GM12865 (cell line): ENCODE results near the gene CLEC16A.

Experiments
- DNase-seq: peaks from one replicate; pipeline ENCODE4 v3.0.0; 2010; ENCODE audit warnings: low read depth
- H3K4me3 ChIP-seq: 2 replicates; pipeline ENCODE4 v1.5.1; 2011; ENCODE audit warnings: mild to moderate bottlenecking, low read depth, low read length, control low read depth
- TF ChIP-seq, protein P1 (sequence below): IDR thresholded peaks from 2 replicates; pipeline ENCODE4 v1.5.1; 2011; ENCODE audit warnings: low read length, control low read depth, low read depth, inconsistent platforms; ENCODE audit not compliant: insufficient read depth; ENCODE audit errors: missing control alignments

Gene CLEC16A

DNA sequence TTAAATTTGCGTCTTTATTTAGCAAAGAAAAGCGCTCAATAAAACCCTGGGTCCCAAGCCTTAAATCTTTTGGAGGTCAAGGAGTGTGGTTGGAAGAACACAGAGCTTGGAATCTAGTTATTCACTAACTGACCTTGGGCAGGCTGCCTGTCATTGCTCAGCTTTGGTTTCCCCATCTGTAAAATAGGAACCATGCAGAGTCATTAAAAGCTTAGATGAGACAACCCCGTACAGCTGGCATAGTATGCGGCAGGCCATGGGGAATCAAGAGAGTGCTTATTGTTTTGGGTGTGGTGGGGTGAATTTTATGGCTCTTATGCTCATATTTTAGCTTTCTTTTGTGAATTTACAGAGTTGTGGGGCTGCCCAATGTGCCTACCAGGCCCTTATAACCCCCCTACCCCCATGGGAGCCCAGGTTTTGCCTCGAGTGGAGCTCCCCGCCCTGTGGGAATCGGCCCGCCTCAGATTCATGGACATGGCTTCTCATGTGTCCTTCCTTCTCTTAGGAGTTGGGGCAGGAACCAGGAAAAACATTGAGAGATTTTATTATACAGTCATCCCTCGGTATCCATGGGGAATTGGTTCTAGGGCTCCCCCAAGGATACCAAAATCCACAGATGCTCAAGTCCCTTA is 113.5 kb downstream of the CLEC16A start:
- no peak overlapping the region for H3K4me3 ChIP-seq
- TF ChIP-seq, protein P1, sequence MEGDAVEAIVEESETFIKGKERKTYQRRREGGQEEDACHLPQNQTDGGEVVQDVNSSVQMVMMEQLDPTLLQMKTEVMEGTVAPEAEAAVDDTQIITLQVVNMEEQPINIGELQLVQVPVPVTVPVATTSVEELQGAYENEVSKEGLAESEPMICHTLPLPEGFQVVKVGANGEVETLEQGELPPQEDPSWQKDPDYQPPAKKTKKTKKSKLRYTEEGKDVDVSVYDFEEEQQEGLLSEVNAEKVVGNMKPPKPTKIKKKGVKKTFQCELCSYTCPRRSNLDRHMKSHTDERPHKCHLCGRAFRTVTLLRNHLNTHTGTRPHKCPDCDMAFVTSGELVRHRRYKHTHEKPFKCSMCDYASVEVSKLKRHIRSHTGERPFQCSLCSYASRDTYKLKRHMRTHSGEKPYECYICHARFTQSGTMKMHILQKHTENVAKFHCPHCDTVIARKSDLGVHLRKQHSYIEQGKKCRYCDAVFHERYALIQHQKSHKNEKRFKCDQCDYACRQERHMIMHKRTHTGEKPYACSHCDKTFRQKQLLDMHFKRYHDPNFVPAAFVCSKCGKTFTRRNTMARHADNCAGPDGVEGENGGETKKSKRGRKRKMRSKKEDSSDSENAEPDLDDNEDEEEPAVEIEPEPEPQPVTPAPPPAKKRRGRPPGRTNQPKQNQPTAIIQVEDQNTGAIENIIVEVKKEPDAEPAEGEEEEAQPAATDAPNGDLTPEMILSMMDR: no peak
- DNase-seq: no peak

DNA sequence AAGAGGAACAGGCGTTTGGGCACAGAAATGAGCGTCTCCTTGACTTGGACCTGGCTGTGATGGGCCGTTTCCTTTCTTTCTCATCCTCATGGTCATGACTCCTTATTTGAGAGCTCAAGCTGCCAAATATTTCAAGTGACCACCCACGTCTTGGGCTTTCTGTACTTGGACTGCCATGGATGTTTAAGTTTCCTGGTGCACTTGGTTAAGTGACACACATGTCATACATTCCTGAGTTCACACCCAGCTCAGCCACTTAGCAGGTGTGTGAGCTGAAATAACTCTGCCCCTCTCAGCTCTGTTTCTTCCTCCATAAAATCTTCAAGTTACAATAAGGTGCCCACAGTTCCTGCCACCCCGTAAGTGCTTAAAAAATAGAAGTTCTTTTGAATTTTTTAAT is 114.5 kb downstream of the CLEC16A start:
- no peak overlapping the region for H3K4me3 ChIP-seq
- TF ChIP-seq, protein P1: no peak
- no peak for DNase-seq

DNA sequence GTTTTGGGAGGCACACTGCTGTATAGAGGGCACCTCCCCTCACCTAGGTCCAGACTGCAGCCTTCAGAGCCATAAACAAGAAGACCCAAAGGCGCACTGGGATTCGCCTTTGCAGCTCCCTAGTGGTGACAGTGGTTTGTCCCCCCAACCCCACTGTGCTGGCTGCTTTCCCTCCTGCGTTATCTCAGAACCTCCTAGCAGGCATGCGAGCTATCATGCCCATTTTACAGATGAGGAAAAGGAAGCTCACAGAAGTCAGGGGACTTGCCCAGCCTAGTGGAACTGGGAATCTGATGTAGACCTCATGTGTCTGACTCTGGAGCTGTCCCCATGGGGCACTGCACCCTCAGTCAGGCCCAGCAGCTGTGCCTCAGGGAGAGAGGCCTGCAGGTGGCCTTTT is 115.2 kb downstream of the CLEC16A start:
- no peak overlapping the region for H3K4me3 ChIP-seq
- DNase-seq: no peak
- TF ChIP-seq, protein P1: no peak

DNA sequence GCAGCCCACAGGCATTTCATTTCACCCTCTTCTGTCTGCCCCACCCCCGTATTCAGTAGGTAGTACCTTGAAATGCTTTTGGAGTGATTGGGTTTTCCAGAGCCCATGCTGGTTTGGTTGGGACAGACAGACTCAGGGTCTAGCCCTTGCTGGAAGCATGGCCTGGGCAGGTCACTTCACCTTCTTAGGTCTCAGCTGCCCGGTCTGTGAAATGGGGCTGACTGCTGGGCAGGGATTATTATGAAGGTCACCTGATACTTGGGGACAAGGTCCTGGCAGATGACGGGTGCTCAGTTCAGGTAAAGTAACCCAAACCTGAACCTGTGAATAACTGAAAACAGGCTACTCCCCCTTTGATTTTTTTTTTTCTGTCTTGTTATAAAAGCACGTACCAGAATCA is 116.0 kb downstream of the CLEC16A start:
- TF ChIP-seq, protein P1: no peak
- DNase-seq: no peak

DNA sequence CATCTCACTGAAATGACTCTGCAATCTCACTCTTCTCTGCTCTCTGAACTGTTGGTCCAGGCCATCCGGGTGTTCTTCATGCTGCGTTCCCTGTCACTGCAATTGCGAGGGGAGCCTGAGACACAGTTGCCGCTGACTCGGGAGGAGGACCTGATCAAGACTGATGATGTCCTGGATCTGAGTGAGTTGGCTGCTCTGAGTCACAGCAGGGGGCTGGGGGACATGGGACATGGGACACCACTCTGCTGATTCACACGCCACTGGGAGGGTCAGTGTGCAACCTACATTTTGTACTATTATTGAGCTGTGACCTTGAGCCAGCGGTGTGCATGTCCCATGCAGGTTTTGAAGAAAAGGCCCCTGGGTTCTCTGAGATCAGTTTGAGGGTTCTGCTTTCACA is 116.5 kb downstream of the CLEC16A start:
- TF ChIP-seq, protein P1: no peak
- DNase-seq: no peak

More for the DNA sequence above, 116.0 kb downstream of the CLEC16A start:
- no peak overlapping the region for H3K4me3 ChIP-seq

DNA sequence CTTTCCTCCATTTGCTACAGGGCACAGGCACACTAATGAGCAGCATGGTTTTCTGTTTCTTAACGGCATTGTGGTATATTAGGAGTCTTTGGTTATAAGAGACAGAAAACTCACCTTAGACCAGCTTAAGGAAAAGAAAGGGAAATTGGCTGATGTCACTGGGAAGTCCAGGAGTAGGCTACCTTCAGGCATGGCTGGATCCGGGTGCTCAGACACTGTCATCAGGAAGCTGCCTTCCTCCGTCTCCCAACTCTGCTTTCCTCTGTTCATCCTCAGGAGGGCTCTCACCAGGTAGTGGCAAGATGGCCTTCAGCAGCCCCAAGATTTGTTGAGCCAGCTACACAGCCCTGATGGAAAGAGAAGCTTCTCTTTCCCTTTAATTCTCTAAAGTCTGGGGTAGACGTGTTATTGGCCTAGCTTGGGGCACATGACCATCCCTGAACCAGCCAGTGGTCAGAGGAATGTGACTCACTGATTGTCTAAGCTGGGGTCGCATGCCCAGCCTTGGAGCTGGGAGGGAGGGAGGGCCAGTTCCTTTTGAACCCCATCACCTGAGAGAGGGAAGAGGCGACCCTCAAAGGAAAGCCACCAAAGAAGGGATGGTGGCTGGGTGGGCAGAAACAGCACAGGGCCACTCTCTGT is 117.4 kb downstream of the CLEC16A start:
- TF ChIP-seq, protein P1: no peak
- DNase-seq: no peak
- no peak overlapping the region for H3K4me3 ChIP-seq

More for the DNA sequence above, 116.5 kb downstream of the CLEC16A start:
- H3K4me3 ChIP-seq: no peak overlapping the region
